GM21825 (cell line): ENCODE data around the gene RNFT2.

ENCODE experiments used
- ATAC-seq: cut with Tn5 transposase; IDR thresholded peaks from one replicate; pipeline ENCODE4 v1.9.1; 2021; ENCODE audit warnings: mild to moderate bottlenecking, moderate library complexity; ENCODE audit not compliant: unreplicated experiment

The RNFT2 gene

DNA sequence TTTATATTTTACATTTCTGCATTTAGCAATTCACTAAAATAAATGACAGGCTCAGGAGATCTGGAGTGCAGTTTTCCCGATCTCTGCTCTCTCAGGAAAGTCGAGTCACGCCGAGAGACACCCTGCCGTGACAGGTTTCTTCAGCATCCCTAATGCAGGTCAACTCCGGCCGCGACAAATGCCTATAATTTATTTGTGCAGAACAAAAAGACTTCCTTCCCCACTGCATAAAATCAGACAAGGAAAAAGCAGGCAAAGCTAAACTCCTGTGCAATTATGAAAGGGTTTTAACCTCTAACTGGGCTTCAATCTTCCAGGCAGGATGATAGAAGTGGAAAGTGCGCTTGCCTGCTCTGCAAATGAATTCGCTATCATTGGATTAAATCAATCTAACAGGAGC lies 28.3 kb upstream of the RNFT2 start:
- ATAC-seq, result no peak

DNA sequence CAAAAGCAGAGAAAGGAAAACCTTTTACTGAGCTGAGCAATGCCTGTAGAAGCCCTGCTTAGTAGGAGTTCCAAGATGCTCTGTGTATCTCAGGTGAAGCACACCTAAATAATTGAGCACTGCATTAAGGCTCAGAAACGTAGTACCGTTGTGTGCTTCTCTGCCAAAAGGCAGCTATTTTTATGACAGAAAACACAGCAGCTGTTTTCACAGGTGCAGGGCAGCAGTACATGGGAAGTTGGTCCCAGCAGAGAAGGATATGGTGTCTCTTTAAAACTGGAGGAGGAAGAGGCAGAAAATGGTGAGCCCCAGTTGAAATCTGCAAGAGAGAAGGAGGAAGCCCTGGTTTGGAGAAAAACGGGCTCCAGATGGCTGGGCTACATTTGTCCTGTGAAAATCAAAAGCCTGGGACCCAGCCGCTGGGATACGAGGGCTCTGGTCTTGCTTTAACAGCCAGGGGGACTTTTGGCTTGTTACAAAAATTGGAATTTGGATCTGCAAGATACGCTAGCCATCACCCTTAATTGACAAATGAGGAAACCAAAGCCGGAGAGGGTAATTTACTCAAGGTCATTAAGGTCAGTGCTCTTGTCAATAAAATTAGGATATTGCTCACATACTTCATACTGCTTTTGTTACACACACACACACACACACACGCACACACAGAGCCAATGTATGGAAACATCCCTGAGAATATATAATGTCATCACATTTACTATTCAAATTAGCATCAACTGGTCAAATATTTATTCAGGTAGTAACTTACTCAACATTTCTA lies 27.6 kb upstream of the RNFT2 start:
- ATAC-seq, result no peak

DNA sequence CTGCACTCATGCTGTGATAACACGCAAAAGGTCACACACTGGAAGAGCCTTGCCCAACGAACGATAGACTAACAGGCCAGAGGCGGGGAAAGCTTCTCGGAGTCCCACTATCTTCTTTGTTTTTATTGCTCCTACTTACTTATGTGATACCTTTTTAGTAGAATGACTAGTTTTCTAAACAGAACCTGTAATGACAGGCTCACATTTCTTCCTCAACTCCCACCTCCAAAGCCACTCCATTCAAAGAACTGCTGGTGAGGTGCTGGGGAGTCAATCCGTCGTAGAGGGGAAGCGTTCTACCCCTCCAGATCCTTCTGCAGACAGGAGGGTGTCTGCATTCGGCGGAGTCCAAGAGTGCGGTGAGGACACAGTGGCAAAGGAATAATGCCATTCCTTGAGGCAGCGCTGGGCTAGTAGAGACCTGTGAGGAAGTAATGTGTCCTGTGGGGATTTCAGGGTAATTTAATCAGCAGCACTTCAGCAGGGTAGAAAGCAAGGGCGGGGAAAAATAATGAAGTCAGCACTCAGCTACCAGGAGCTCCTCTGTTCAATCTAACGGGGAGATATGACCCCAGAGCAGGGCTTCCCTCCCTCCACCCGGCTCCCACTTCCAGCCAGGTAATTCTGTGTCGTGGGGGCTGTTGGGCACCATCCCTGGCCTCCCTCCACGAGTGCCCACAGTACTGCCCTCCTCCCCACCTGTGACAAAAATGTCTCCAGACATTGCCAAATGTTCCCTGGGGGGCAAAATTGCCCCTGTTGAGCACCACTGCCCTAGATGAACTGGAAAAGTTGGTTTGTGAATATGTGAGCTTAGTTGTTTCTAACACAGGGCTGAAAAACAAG lies 25.4 kb upstream of the RNFT2 start:
- ATAC-seq, result no peak

DNA sequence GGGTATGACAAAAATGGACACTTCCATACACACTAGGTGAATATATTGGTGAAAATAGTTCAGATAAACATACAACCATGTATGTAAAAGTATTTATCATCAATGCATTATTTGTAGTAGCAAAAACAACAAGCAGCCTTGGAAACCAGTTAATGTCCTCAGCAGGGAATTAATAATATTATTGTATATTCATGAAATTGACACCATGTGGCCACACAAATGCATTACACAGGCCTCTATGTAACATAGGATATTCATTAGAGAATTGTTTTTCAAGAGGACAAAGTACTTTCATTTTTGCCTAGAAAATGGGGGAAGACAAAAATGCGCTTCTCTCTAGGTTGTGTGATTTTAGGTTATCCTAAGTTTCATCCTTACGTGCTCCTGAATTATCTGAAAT lies 24.6 kb upstream of the RNFT2 start:
- ATAC-seq, result no peak

DNA sequence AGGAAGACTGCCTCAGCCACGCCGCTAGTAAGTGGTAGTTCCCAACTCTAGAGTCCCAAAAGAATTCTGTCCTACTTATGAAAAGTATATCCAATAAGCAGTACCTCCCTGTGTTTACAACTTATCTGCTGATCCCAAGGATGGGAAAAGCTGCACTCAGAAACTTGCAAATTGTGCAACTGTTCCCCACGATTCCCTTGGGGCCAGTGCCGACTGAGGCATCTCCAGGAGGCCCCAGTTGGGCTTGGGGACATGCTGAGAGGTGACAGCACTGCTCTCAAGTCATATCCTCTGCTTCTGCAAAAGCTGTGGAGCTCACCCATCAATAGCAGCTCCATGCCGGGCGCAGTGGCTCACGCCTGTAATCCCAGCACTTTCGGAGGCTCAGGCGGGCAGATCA lies 23.9 kb upstream of the RNFT2 start:
- ATAC-seq, result no peak

DNA sequence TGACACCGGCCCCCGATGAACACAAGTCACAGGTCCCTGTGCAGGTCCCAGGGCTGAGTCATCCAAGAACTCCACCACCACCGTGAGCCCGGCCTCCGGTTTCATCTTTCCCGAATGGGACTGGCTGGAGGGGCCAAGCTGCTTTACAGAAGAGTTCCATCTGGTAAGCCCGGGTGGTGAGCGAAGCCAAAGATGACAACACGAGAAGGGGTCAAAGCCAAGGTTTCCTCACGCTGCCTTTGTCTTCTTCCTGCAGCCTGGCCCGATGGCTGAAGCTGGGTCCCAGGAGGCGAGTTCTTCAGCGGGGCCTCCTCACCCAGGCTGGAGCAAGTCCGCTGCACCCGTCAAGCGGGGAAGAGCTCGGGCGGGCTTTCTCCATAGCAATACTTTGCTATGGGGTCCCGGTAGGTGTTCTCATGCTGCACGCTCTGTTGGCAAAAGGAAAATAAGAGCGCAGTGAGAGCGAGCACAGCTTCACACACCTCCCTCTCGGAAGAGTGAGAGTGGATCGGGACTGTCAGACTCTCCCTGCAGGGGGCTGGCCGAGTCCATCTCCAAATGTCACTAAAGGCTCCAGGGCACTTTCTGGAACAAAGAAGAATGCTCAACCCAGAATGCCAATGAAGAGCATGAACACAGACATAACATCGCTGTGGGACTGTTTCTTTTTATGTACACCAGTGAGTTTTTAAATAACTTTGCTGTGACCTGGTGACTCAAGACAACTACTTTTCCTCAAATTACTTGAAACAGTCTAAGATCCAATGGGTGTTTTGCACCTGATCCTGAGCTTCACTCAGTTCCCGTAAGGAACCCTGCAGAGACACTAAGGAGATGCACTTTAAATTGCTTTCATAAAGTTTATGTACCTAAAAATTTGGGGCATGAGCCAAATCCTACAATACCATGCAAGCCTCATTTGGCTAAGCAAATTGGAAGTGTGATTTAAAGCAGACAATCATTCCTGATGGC lies 20.4 kb upstream of the RNFT2 start:
- no peak for ATAC-seq

DNA sequence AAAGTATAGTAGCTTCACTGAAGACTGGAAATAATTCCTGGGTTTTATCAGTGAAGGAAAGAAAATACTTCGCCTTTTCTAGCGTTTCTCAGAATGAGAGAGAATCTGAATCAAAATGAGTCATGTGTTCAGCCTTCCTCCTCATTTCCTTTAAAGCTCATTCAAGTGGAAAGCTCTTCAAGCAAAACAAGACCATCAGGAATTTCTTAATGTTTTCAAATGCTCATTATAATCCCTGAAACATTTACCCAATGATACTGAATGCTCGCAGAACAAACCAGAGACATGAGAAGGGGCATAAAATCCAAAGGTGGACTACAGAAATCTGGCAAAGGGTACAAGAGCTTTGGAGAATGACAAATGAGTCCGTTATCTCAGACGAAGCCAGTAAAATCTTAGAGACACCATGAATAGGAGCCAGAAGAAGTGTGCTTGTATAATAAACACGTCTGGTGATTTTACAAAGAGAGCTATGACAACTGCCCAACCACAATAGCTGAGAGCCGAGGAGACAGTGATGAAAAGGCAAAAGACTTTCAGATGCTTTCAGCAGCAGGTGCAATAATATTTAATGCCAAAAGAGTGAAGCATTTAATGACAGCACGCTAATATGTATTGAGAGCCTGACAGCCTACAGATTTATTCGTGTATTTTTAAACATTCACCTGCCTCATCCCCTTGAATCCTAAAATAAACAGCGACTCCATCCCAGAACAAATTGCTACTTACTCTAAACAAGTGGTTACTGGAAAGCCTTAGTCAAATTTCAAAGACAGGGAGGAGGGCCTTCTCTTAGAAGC lies 19.3 kb upstream of the RNFT2 start:
- ATAC-seq, result no peak

DNA sequence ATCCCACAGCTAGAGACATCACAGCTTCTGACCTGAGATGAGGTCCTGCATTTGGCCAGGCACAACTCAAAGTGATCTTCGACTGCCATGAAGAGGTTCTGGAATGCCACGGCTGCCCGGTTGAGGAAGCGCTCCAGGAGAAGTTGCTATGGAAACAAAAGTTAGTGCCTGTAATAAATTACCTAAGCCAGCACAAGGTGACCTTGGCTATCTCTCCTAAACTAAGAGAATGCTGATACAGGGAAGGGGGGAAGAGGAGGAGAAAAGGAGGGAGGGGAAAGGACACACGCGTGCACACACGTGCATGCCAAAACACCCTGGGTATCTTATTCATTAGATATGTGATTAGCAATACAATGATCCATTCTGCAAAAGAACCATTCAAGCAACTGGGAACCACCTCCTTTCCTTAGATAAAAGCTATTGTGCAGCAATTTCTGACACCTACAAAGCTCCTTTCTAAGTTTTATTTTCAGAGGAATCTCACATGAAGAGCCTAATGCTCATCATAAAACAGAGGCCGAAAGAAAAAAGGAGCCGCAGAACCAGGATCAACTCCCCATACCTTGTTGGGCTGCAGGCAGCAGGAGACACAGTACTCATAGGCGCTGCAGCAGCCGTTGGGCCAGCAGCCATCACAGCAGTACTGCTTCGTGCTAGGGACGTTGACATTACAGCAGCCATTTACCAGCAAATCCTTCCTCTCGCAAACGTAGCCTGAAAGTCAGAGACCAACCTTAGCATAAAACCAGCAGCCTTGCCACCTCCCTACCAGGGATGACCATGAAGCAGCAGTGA lies 18.2 kb upstream of the RNFT2 start:
- ATAC-seq, result no peak

DNA sequence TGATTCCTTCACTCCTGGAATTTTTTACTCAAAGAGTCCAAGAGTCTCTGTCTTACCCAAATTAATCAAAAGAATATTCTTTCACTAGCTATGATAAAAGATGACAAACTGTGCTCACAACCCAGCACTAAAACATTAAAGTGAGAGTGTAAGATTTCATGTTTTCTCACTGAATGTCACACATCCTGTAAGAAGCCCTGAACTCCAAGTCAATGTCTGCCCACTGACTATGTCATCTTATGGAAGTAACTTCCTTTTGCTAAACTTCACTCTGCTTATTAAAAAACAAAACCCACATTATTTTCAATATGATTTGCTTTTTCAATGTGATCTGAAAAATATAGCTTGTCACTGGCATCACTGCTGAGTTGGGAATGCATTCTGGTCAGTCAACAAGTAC lies 15.9 kb upstream of the RNFT2 start:
- ATAC-seq, result no peak

DNA sequence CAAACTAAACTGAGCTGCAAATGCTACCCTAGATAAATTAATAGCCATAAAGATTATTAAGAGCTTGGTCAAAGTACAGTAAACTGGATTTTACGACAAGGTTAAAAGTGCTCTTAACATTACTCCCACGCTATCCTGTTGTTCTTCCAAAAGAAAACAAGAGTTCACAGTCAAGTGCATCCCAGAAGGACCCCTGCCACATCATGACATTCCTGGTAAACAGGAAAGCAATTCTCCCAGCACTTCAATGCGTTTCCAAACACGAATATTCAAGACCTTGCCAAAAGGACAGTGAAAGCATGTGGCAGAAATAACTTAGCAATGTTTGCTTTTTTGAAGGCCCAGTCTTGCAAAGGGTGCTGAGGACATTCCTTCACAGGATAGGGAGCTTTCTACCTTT lies 11.4 kb upstream of the RNFT2 start:
- no peak for ATAC-seq

DNA sequence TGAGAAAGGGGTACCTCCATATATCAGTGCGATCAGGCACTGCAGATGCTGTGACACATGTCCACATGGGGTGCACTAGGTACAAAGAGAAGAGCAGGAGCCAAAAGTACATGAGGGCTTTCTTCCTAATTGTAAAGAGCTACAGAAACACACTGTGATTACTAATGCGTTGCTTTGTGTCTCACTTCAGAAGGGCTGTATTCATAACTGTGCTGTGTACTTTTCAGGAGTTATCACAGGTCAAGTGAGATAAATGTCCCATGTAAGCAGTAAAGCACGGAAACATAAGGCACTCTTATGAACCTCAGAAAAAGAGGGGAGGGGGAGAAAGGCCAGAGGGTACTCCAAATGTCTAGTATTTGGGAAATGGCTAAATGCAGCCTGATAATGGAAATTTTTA lies 10.9 kb upstream of the RNFT2 start:
- no peak for ATAC-seq

DNA sequence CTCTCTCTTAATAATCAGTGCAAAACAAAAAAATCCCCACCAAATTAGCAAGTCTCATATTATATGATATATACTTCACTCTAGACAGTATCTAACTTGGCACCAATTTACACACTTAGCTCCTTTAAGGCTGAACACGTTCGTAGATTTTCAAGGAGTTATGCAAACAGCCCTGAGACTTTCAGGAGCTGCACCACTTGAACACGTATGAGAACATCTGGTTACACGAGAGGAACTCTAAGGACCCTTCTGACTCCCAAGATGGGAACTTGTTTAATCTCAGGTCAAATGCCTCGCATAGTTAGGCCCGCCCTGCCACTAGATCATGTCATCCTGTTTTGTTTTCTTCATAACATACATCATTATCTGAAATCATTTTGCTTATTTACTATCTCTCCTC lies 10.2 kb upstream of the RNFT2 start:
- ATAC-seq, result no peak

DNA sequence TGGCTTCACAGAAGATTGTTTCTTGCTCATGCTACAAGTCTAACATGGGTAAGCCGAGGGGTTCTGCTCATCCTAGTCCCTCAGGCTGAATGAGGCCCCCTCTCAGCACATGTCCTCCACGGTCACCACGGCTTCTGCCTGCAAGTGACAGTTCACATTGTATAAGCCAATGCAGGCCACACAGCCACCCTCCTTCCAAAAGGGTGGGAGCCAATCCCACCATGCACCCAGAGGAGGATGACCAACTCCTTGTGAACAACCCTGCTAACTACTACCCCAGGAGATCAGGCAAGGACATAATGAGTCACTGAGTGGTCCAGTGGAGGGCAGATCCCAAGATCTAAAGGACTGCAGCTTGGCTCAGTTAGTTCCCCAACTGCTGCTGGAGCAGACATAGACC lies 6.3 kb upstream of the RNFT2 start:
- ATAC-seq, result no peak

DNA sequence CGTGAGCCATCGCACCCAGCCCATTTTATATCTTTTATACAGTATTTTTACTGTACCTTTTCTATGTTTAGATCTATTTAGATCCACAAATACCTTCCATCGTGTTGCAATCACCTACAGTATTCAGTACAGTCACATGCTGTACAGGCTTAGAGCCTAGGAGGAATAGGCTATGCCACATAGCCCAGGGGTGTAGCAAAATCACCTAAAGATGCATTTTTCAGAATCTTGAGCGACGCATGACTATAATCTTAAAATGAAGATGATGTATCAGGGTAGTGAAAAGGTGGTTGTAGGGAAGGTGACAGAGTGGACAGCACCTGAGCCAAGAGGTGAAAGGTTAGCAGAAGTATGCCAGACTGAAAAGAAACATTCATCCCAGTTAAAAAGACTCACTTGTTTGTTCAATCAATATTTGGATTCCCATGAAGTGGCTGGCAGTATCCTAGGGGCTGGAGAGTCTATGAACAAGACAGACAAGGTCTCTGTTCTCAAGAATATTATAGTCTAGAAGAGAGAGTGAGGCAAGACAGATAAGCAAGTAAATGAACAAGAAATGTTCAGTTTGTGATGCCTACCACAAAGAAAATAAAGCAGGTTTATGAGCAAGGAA lies 3.9 kb upstream of the RNFT2 start:
- ATAC-seq, result no peak

DNA sequence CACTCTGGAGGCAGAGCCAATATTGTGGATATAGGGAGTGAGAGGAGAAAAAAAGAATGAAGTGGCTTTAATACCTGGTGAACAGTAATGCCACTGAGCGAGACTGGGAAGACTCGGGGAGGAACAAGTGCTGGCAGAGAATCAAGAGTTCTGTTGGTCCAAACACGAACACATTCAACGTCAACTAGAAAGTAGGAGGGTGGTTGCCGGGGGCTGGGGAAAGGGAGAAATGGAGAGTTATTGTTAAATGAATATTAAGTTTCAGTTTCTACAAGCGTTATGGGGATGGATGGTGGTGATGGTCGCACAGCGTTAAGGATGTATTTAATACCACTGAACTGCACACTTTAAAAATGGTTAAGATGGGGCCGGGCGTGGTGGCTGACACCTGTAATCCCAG lies 3.0 kb upstream of the RNFT2 start:
- ATAC-seq, result no peak

DNA sequence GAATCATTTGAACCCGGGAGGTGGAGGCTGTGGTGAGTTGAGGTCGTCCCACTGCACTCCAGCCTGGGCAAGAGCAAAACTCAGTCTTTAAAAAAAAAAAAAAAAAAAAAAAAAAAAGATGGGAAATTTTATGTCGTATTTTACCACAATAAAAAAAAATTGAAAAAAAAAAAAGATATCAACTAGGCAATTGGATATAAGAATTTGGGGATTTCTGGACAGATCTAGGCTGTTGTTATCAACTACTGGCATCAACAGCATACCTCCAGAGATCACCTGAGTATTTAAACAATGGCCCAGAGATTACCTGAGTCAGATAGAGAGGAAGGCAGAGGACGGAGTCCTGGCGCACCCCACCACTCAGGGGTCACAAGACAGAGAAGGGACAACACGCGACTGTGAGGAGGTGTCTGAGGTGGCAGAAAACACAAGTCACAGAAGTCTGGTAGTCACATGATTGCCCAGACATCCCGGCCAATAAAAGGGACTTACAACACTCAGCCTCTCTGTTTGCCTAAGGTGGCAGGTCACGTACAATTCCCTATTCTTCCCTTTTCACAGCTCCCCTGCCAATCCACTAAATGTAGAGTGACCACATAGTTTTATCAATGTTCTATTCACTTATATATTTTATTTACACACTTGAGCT lies 2.0 kb upstream of the RNFT2 start:
- no peak for ATAC-seq

DNA sequence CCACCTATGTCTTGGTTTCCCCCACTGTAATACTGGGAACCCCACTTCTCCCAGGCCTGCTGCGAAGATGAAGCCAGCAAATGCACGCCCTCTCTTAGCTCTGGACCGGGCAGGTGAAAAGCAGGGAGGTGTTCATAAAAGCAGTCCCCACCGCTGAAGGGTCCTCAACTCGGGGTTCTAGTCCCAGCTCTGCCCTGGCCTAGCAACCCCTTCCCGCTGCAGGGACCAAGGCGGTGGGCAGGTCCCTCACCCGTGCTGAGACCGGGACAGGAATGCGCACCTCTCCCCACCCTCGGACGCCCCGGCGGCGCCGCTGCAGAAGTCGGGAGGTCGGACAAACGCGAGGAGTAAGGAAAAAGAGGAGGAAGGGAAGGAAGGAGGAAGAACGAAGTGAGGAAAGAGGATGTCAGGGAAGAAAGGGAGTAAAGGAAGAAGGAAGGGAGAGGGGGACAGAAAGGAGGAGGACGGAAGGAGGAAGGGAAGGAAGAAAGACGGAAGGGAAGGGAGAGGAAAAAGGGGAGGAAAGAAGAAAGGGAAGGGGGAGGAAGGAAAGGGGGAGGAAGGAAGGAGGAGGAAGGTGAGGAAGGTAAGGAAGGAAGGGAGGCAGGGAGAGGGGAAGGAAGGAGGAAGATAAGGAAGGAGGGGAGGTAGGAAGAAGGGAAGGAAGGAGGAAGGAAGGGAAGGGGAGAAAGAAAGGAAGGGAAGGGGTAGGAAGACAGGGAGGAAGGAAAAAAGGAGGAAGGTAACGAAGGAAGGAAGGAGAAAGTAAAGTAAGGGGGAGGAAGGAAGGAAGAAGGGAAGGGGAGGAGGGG lies 947 bp upstream of the RNFT2 start:
- no peak for ATAC-seq

DNA sequence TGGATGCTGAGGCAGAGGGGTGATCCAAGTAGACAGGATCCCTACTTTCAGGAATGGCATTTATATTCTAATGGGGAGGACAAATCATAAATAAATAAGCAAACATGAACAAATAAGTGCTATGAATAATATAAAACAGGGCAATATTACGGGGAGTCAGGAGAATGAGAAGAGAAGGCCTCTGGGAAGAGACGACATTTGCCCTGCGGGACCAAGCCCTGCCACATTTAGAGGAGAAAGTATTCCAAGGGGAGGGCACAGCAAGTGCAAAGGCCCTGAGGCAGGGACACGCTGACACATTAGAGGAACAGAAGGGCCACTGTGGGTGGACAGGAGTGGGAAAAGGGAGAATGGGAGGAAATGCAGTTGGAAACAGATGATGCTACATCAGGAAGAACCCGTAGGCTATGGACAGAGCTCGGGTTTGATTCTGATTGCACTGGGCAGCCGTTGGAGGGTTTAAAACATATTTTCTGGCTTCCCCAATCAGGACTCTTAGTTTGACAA lies 1.3 kb downstream of the RNFT2 start:
- ATAC-seq, result no peak
